ENCODE measurements around the gene BOD1L1. TPM values are rescaled to one million over a fixed set of nuclear protein-coding genes. Genes with fewer than 3 reads are reported as not detected.

Gene BOD1L1
- total and polyA plus RNA-seq, 2 experiments from 2014 or later: 6.6 to 16.5 TPM

- peaks cover 7% of the 10 kb centered on the region for H3K79me2 ChIP-seq (ENCODE audit: insufficient read depth)
- no peaks in the 10 kb centered on the region for H3K9me3 ChIP-seq (ENCODE audit: low read depth)
- H3K4me2 ChIP-seq (ENCODE audit: unreplicated experiment): no peak overlapping the region
- peaks cover 8% of the 10 kb centered on the region; the same call in 1 of the 2 replicates for H3F3A ChIP-seq (ENCODE audit: insufficient read depth)
- H3K9ac ChIP-seq: peak overlapping the region; percentile 46; the same call in 1 of the 2 replicates
- no peak overlapping the region for H3K4me3 ChIP-seq
- H4K20me1 ChIP-seq (ENCODE audit: insufficient read depth): no peaks in the 10 kb centered on the region
- no peak for TF ChIP-seq EZH2 (IDR thresholded peaks at IDR 0.05; ENCODE audit: insufficient read depth, poor library complexity, severe bottlenecking)
- no peak for TF ChIP-seq EZH2phosphoT487 (IDR thresholded peaks at IDR 0.05; ENCODE audit: insufficient read depth, low read depth)
- WGBS, 2 experiments (ENCODE audit: low coverage in 1 of 2, low lambda C conversion rate in 2 of 2, missing lambda C conversion rate in 2 of 2): 50 to 55% methylated on average over 3 of the region's 3 CpGs
- H3K9me2 ChIP-seq (ENCODE audit: insufficient read depth): no peaks in the 10 kb centered on the region
- H3K27ac ChIP-seq: peak overlapping the region; percentile 59
- H3K27me3 ChIP-seq (replicated peaks; ENCODE audit: insufficient read depth): no peaks in the 10 kb centered on the region
- H3K4me1 ChIP-seq (ENCODE audit: insufficient read depth): peaks cover 7% of the 10 kb centered on the region; the same call in 1 of the 2 replicates
- DNase-seq: peak; percentile 73
- in situ Hi-C loops (cut with MboI): no loop called here
- peaks cover 70% of the 10 kb centered on the region for H3K36me3 ChIP-seq (ENCODE audit: low read depth)
- no peak overlapping the region for H2AFZ ChIP-seq
These were observed 16.2 kb downstream of the BOD1L1 start for GRCh38 chr4:13611283-13611842.

- H4K20me1 ChIP-seq (ENCODE audit: insufficient read depth): no peaks in the 10 kb centered on the region
- H3K27me3 ChIP-seq (replicated peaks; ENCODE audit: insufficient read depth): no peaks in the 10 kb centered on the region
- no peak overlapping the region for H3K4me3 ChIP-seq
- in situ Hi-C loops (cut with MboI): no loop called here
- H3K4me2 ChIP-seq (ENCODE audit: unreplicated experiment): no peak overlapping the region
- no peaks in the 10 kb centered on the region for H3K9me2 ChIP-seq (ENCODE audit: insufficient read depth)
- H3K9me3 ChIP-seq (ENCODE audit: low read depth): no peaks in the 10 kb centered on the region
- H3K4me1 ChIP-seq (ENCODE audit: insufficient read depth): peaks cover 8% of the 10 kb centered on the region
- peaks cover 71% of the 10 kb centered on the region for H3K36me3 ChIP-seq (ENCODE audit: low read depth)
- WGBS, 2 experiments (ENCODE audit: low coverage in 1 of 2, low lambda C conversion rate in 2 of 2, missing lambda C conversion rate in 2 of 2): 26 to 41% methylated on average over 1 of the region's 1 CpG
- no peak overlapping the region for H3K9ac ChIP-seq
- no peak for TF ChIP-seq EZH2phosphoT487 (IDR thresholded peaks at IDR 0.05; ENCODE audit: insufficient read depth, low read depth)
- no peak for TF ChIP-seq EZH2 (IDR thresholded peaks at IDR 0.05; ENCODE audit: insufficient read depth, poor library complexity, severe bottlenecking)
- no peak overlapping the region for H3K27ac ChIP-seq
- H2AFZ ChIP-seq: no peak overlapping the region
- peak; percentile 7 for DNase-seq
- H3K79me2 ChIP-seq (ENCODE audit: insufficient read depth): no peaks in the 10 kb centered on the region
- H3F3A ChIP-seq (ENCODE audit: insufficient read depth): no peaks in the 10 kb centered on the region
These were observed 22.2 kb downstream of the BOD1L1 start for GRCh38 chr4:13605330-13605729.

GRCh38 chr4:13601848-13602247 lies 25.7 kb downstream of the BOD1L1 start:
- Histone ChIP-seq H3F3A (ENCODE audit: insufficient read depth) (peaks cover 14% of the 10 kb centered on the region), H3K4me3 (no peak overlapping the region), H3K4me2 (ENCODE audit: unreplicated experiment) (no peak overlapping the region), H2AFZ (no peak overlapping the region), H3K79me2 (ENCODE audit: insufficient read depth) (no peaks in the 10 kb centered on the region), H3K9me2 (ENCODE audit: insufficient read depth) (no peaks in the 10 kb centered on the region), H3K9me3 (ENCODE audit: low read depth) (no peaks in the 10 kb centered on the region), H3K36me3 (ENCODE audit: low read depth) (peaks cover 45% of the 10 kb centered on the region), H3K27ac (no peak overlapping the region), H4K20me1 (ENCODE audit: insufficient read depth) (no peaks in the 10 kb centered on the region), H3K27me3 (replicated peaks; ENCODE audit: insufficient read depth) (no peaks in the 10 kb centered on the region), H3K4me1 (ENCODE audit: insufficient read depth) (peaks cover 23% of the 10 kb centered on the region), H3K9ac (no peak overlapping the region)
- 97 to 100% methylated on average over 2 of the region's 2 CpGs for WGBS, 2 experiments (ENCODE audit: low coverage in 1 of 2, low lambda C conversion rate in 2 of 2, missing lambda C conversion rate in 2 of 2)
- TF ChIP-seq EZH2 (IDR thresholded peaks at IDR 0.05; ENCODE audit: insufficient read depth, poor library complexity, severe bottlenecking): no peak
- TF ChIP-seq EZH2phosphoT487 (IDR thresholded peaks at IDR 0.05; ENCODE audit: insufficient read depth, low read depth): no peak
- no peak for DNase-seq
- in situ Hi-C loops (cut with MboI): no loop called here

DNA sequence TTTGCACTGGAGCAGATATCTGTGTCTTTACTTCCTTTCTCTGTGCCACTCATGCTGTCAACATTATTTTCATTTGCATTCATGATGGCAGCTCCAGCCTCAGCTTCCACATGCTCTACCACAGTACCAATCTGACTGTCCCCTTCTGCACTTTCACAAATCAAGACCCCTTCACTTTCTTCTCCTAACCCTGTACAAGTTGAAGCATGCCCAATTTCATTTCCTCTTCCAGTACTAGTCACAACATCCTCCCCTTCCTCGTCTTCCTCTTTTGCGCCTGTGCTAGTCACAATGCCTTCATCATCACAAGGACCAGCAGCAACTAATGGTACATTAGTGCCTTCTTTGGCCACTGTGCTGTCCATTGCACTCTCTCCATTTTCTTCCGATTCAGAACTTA lies 26.5 kb downstream of the BOD1L1 start:
- Histone ChIP-seq H3K4me3 (no peak overlapping the region), H3K79me2 (ENCODE audit: insufficient read depth) (no peaks in the 10 kb centered on the region), H3K27me3 (replicated peaks; ENCODE audit: insufficient read depth) (no peaks in the 10 kb centered on the region), H4K20me1 (ENCODE audit: insufficient read depth) (no peaks in the 10 kb centered on the region), H3K9ac (no peak overlapping the region), H3K27ac (no peak overlapping the region), H3F3A (ENCODE audit: insufficient read depth) (peaks cover 14% of the 10 kb centered on the region), H3K9me3 (ENCODE audit: low read depth) (no peaks in the 10 kb centered on the region), H3K9me2 (ENCODE audit: insufficient read depth) (no peaks in the 10 kb centered on the region), H3K4me1 (ENCODE audit: insufficient read depth) (peaks cover 25% of the 10 kb centered on the region), H3K36me3 (ENCODE audit: low read depth) (peaks cover 45% of the 10 kb centered on the region), H2AFZ (no peak overlapping the region), H3K4me2 (ENCODE audit: unreplicated experiment) (no peak overlapping the region)
- in situ Hi-C loops (cut with MboI): no loop called here
- TF ChIP-seq EZH2 (IDR thresholded peaks at IDR 0.05; ENCODE audit: insufficient read depth, poor library complexity, severe bottlenecking) (no peak), EZH2phosphoT487 (IDR thresholded peaks at IDR 0.05; ENCODE audit: insufficient read depth, low read depth) (no peak)
- 96 to 99% methylated on average over 3 of the region's 3 CpGs for WGBS, 2 experiments (ENCODE audit: low coverage in 1 of 2, low lambda C conversion rate in 2 of 2, missing lambda C conversion rate in 2 of 2)
- no peak for DNase-seq
